H54 (cell line): ENCODE measurements around the gene DCXR.

Experiments used
- DNase-seq: peaks from one replicate; pipeline ENCODE4 v3.0.0; 2011; ENCODE audit warnings: low spot score, mixed read lengths; ENCODE audit not compliant: insufficient read length
- FAIRE-seq: peaks from 3 replicates; lab custom pipeline; 2011; peaks lifted over from hg19 to GRCh38; lab: Jason Lieb, UNC
- POLR2A ChIP-seq: IDR thresholded peaks from 2 replicates; pipeline ENCODE4 v1.6.1; 2011; ENCODE audit warnings: low read depth, mild to moderate bottlenecking, low read length

The DCXR gene

GRCh38 chr17:82016061-82016874, 21.2 kb downstream of the DCXR start:
- DNase-seq, result no peak
- TF ChIP-seq POLR2A, result no peak
- no peak for FAIRE-seq

- FAIRE-seq (no peak), DNase-seq (no peak)
- no peak for TF ChIP-seq POLR2A
These were observed 22.1 kb downstream of the DCXR start for GRCh38 chr17:82015311-82015971.

DNA sequence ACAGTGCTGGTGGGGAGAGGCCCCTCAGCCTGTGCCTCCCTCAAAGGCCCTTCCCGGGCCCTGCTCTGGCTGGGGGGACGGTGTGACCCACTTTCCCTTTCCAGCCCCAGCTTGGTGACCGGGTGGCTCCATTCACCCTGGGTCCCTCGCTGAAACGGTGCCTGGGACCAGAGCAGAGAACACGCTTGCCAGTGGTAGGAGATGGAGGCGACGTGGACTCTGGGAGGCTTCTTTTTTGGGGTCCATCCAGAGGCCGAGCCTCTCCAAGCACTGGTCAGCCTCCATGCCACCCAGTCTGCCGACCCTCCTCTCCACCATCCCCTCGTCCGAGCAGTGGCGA, 22.6 kb downstream of the DCXR start:
- no peak for TF ChIP-seq POLR2A
- FAIRE-seq, result no peak

GRCh38 chr17:82014432-82014831, 23.1 kb downstream of the DCXR start:
- no peak for FAIRE-seq
- no peak for TF ChIP-seq POLR2A
- DNase-seq, result no peak

More for the DNA sequence above, 22.6 kb downstream of the DCXR start:
- DNase-seq, result no peak

GRCh38 chr17:82013772-82014321, 23.6 kb downstream of the DCXR start:
- FAIRE-seq (no peak), DNase-seq (no peak)
- TF ChIP-seq POLR2A, result no peak

- DNase-seq, result no peak
- no peak for FAIRE-seq
- no peak for TF ChIP-seq POLR2A
These were observed 24.2 kb downstream of the DCXR start for GRCh38 chr17:82013341-82013740.

DNA sequence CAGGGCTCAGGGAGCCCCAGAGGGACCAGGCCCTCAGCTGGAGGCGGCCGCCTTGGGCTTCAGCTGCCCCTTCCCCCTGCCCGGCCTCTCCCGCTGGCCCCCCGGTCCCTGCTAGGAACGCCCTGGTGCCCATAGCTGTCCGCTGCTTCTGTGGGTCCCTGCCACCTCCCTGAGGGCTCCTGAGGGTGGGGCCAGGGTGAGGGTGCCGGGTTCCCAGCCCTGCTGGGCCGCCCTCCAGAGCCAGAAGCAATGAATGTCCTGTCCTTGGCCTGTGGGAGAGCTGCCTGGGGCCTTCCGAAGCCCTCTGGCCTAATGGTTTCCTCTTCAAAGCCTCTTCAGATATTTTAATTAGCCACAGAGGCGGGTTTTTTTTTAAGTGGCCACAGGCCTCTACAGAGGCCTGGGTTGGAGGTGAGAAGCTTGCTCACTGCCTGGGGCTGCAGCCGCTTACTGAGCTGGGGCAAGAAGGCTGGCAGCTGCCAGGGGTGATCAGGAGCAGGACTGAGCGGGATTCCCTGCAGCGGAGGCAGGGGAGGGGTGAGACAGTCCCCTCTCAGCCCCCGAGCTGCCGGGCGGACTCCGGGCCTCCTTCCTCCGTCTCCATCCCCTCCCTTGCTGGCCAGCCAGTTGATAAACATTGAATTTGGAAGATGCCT, 24.7 kb downstream of the DCXR start:
- DNase-seq, result no peak
- no peak for FAIRE-seq
- TF ChIP-seq POLR2A, result no peak

DNA sequence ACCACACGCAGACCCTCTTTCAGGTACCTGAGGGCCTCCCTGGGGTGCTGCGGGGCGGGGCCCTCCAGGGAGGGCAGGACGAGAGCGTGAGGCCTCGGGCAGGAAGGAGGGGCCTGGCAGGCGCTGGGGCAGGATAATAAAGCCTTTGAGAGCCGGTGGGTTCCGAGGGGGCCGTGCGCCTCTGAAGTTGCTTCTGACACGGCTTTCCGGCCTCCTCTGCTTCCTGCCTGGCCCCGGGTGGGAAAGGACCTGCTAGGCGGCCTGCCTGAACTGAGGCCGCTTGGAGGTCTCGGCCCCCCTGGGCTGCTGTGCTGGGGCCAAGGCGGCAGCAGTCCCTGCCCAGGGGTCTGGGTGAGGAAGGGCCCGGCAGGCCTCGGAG, 25.2 kb downstream of the DCXR start:
- FAIRE-seq, result no peak

DNA sequence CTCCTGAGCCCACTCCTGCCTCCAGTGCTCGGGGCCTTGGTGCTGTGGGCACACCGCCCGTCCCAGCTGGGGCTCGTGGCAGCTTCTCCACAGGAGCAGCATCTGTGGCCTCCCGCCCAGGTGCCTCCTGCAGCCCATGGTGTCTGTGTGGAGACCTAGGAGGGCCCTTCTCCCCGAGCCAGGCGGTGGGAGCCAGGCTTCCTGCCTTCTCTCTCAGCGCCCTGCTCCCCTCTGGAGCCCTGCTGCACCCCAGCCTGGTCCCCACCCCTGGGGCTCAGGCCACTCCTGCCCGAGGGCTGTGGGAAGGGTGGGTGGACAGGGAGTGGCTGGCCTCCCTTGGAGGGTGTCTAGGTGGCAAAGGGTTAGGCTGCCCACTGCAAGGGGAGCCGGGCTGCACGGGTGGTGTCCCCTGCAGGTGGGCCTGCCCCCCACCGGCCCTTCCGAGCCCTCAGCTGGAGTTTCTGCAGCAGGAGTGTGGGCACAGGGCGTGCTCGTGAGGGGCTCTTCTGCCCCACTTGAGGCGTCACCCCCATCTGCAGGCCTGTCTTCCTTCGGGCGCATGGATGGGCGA, 25.8 kb downstream of the DCXR start:
- TF ChIP-seq POLR2A, result no peak
- FAIRE-seq (no peak), DNase-seq (no peak)

More for the DNA sequence above, 25.2 kb downstream of the DCXR start:
- TF ChIP-seq POLR2A, result no peak
- DNase-seq, result no peak

DNA sequence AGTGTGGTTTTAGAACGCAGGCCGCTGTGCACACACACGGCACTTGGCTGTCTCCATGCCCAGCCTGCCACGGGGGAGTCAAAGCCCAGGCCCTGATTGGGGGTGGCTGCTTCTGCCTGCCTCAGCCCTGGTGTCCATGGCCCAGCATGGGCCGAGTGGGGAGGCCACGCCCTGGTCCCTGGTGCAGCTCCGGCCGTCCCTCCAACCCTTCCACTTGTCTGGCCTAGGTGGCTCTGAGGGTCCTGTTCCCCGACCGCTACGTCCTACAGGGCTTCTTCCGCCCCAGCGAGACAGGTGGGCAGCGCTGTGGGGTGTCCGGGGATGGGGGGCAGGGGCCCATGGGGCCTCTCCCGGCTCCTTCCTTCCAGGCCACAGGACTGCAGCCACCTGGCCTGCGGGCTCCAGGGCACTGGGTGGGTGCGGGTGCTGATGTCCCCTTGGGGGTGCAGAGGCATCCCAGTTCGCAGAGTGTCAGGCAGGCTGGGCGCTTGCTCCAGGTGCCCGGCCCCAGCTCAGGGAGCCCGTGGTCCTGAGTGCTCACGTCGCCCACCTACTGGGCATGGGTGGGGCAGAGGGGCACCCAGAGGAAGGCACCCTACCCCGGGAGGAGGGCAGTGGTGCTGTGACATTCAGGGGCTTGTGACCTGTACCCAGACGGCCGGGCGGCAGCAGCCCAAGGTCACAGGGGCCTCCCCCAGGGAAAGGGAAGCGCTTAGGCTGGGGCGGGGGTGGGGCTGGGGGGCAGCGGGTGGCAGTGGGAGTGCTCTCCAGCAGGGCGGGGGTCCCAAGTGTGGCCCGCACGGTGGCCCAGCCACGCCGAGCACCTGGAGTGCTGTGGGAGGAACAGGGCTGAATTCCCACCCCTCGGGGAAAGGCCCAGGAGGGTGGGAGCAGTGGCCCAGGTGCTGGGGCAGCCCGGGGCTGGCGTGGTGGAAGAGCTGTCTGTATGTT, 26.6 kb downstream of the DCXR start:
- no peak for DNase-seq

GRCh38 chr17:82009413-82009812, 28.1 kb downstream of the DCXR start:
- DNase-seq, result no peak
- no peak for TF ChIP-seq POLR2A
- FAIRE-seq, result no peak

More for the DNA sequence above, 26.6 kb downstream of the DCXR start:
- no peak for TF ChIP-seq POLR2A
- no peak for FAIRE-seq

DNA sequence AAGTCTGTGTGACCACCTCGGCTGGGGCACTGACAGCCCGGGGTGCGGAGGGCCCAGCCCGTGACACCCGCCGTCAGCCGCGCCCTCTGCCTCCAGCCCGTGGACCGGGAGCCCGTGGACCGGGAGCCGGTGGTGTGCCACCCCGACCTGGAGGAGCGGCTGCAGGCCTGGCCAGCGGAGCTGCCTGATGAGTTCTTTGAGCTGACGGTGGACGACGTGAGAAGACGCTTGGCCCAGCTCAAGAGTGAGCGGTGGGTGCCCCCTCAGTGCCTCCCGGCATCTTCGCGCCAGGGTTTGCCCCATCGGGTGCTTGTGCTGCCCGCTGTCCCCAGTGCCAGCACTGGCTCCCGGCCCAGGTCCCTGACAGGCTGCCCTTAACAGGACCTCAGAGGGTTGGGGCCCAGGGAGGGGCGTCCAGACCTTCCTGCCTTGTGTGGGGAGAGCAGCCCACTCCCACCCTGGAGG, 28.5 kb downstream of the DCXR start:
- no peak for TF ChIP-seq POLR2A
- DNase-seq (no peak), FAIRE-seq (no peak)

- no peak for FAIRE-seq
- no peak for DNase-seq
- TF ChIP-seq POLR2A, result no peak
These were observed 29.1 kb downstream of the DCXR start for GRCh38 chr17:82008258-82008940.
